ENCODE results near the gene SYNE2. TPM values are rescaled to one million over a fixed set of nuclear protein-coding genes. Genes with fewer than 3 reads are reported as not detected.
A peak's percentile ranks its signal among the peaks of the same experiment; 100 is the strongest.

Gene SYNE2
- total RNA-seq, 1 experiment from 2014 or later = 16.0 TPM

- no TSS peak for BruUV-seq (replicated peaks)
- ChIA-PET CTCF (no interaction called here), POLR2A (ENCODE audit: unreplicated experiment) (no interaction called here)
- H3K27me3 ChIP-seq (ENCODE audit: low read length) = no peaks in the 10 kb centered on the region
- no peaks in the 10 kb centered on the region for H3K36me3 ChIP-seq (ENCODE audit: low read depth, low read length)
- DNase-seq (peak; percentile 73), ATAC-seq (peak; percentile 91)
- H3K4me3 ChIP-seq (ENCODE audit: low read length) = no peak overlapping the region; the same call in 1 of the 2 replicates
- peak overlapping the region; percentile 55 for H2AFZ ChIP-seq (ENCODE audit: low read length)
- intact Hi-C loops (cut with micrococcal nuclease) = no loop called here
- TF ChIP-seq CTCF (conservative IDR thresholded peaks at IDR 0.05; ENCODE audit: low read depth, low read length) (no peak), EZH2phosphoT487 (IDR thresholded peaks at IDR 0.05; ENCODE audit: borderline replicate concordance, low read length) (no peak)
- no peaks in the 10 kb centered on the region for H3K9me3 ChIP-seq (ENCODE audit: low read length)
- H3K27ac ChIP-seq (ENCODE audit: low read length) = no peak overlapping the region
- peak overlapping the region; percentile 47 for H3K4me2 ChIP-seq (ENCODE audit: low read length)
- no peaks in the 10 kb centered on the region for H3F3A ChIP-seq (ENCODE audit: low read length, unreplicated experiment)
- no peaks in the 10 kb centered on the region for H3K9me2 ChIP-seq (replicated peaks; ENCODE audit: low read length)
- H3K4me1 ChIP-seq (ENCODE audit: insufficient read depth, low read length) = peaks cover 9% of the 10 kb centered on the region; the same call in 1 of the 2 replicates
- no peaks in the 10 kb centered on the region for H4K20me1 ChIP-seq (ENCODE audit: low read length)
- H3K9ac ChIP-seq (ENCODE audit: low read length) = no peak overlapping the region
- no peaks in the 10 kb centered on the region for H3K79me2 ChIP-seq (ENCODE audit: low read length)
Observed at GRCh38 chr14:63896278-63896720, 43.5 kb downstream of the SYNE2 start.

- BruUV-seq (replicated peaks) = no TSS peak
- POLR2A ChIA-PET (ENCODE audit: unreplicated experiment) = no interaction called here
- TF ChIP-seq EZH2phosphoT487 (IDR thresholded peaks at IDR 0.05; ENCODE audit: borderline replicate concordance, low read length) (no peak), EZH2 (IDR thresholded peaks at IDR 0.05; ENCODE audit: low read length, unreplicated experiment) (no peak), CTCF (conservative IDR thresholded peaks at IDR 0.05; ENCODE audit: low read depth, low read length) (no peak)
Observed at GRCh38 chr14:63897721-63898163, 44.9 kb downstream of the SYNE2 start.

GRCh38 chr14:63899953-63900352, 47.1 kb downstream of the SYNE2 start:
- Histone ChIP-seq H3K27ac (ENCODE audit: low read length) (no peak overlapping the region), H3K79me2 (ENCODE audit: low read length) (no peaks in the 10 kb centered on the region), H3K9ac (ENCODE audit: low read length) (no peak overlapping the region), H3K36me3 (ENCODE audit: low read depth, low read length) (no peaks in the 10 kb centered on the region), H3K4me3 (ENCODE audit: low read length) (no peak overlapping the region), H4K20me1 (ENCODE audit: low read length) (no peaks in the 10 kb centered on the region), H3K4me1 (ENCODE audit: insufficient read depth, low read length) (peaks cover 9% of the 10 kb centered on the region; the same call in 1 of the 2 replicates), H3K27me3 (ENCODE audit: low read length) (no peaks in the 10 kb centered on the region), H2AFZ (ENCODE audit: low read length) (no peak overlapping the region), H3K4me2 (ENCODE audit: low read length) (no peak overlapping the region), H3K9me2 (replicated peaks; ENCODE audit: low read length) (no peaks in the 10 kb centered on the region), H3K9me3 (ENCODE audit: low read length) (no peaks in the 10 kb centered on the region), H3F3A (ENCODE audit: low read length, unreplicated experiment) (no peaks in the 10 kb centered on the region)
- POLR2A ChIA-PET (ENCODE audit: unreplicated experiment) = no interaction called here
- intact Hi-C loops (cut with micrococcal nuclease) = no loop called here
- ATAC-seq = no peak
- no TSS peak for BruUV-seq (replicated peaks)
- no peak for TF ChIP-seq CTCF (conservative IDR thresholded peaks at IDR 0.05; ENCODE audit: low read depth, low read length)
- TF ChIP-seq EZH2 (IDR thresholded peaks at IDR 0.05; ENCODE audit: low read length, unreplicated experiment) = no peak
- CTCF ChIA-PET = no interaction called here
- DNase-seq = no peak

More at GRCh38 chr14:63897721-63898163, 44.9 kb downstream of the SYNE2 start:
- intact Hi-C loops (cut with micrococcal nuclease) = no loop called here
- CTCF ChIA-PET = no interaction called here
- DNase-seq (no peak), ATAC-seq (no peak)
- H3K9ac ChIP-seq (ENCODE audit: low read length) = no peak overlapping the region
- no peaks in the 10 kb centered on the region for H3K9me2 ChIP-seq (replicated peaks; ENCODE audit: low read length)
- H3K4me1 ChIP-seq (ENCODE audit: insufficient read depth, low read length) = peaks cover 9% of the 10 kb centered on the region; the same call in 1 of the 2 replicates
- no peaks in the 10 kb centered on the region for H3K27me3 ChIP-seq (ENCODE audit: low read length)
- H3K27ac ChIP-seq (ENCODE audit: low read length) = no peak overlapping the region
- no peak overlapping the region for H3K4me2 ChIP-seq (ENCODE audit: low read length)
- H2AFZ ChIP-seq (ENCODE audit: low read length) = no peak overlapping the region
- no peaks in the 10 kb centered on the region for H3F3A ChIP-seq (ENCODE audit: low read length, unreplicated experiment)
- H3K4me3 ChIP-seq (ENCODE audit: low read length) = no peak overlapping the region
- no peaks in the 10 kb centered on the region for H4K20me1 ChIP-seq (ENCODE audit: low read length)
- H3K79me2 ChIP-seq (ENCODE audit: low read length) = no peaks in the 10 kb centered on the region
- H3K36me3 ChIP-seq (ENCODE audit: low read depth, low read length) = no peaks in the 10 kb centered on the region
- no peaks in the 10 kb centered on the region for H3K9me3 ChIP-seq (ENCODE audit: low read length)

Data from PC-3 (cell line).